Hepatocyte (in vitro differentiated cells): ENCODE data around the gene PCDHB11.
"Not testable (repeated sequence)": the region's sequence is repeated elsewhere in the genome, so short reads cannot be mapped to it uniquely, and the experiment has no call there.

Experiments used
- CTCF ChIP-seq: fragments of 200-600 bp; sonication (generic); IDR thresholded peaks from 2 replicates; pipeline ENCODE4 v1.5.1; 2016; ENCODE audit warnings: antibody characterized with exemption, mild to moderate bottlenecking; ENCODE audit not compliant: poor library complexity
- EZH2phosphoT487 ChIP-seq: fragments of 200-600 bp; sonication (generic); IDR thresholded peaks from one replicate; pipeline ENCODE4 v1.6.1; 2018; ENCODE audit warnings: antibody characterized with exemption, mild to moderate bottlenecking, low read depth, moderate library complexity; ENCODE audit not compliant: unreplicated experiment, severe bottlenecking

GRCh38 chr5:141225421-141225820, 26.0 kb downstream of the PCDHB11 start:
- TF ChIP-seq CTCF, EZH2phosphoT487: not testable (repeated sequence)
